ENCODE data around the gene CSPG4. TPM values are rescaled to one million over a fixed set of nuclear protein-coding genes. Genes with fewer than 3 reads are reported as not detected.

Gene CSPG4
- total and polyA plus RNA-seq, 2 of the 13 experiments (the other 11 are each of a cell fraction or from before 2014, with no cell fraction given): 0.01 to 0.04 TPM

DNA sequence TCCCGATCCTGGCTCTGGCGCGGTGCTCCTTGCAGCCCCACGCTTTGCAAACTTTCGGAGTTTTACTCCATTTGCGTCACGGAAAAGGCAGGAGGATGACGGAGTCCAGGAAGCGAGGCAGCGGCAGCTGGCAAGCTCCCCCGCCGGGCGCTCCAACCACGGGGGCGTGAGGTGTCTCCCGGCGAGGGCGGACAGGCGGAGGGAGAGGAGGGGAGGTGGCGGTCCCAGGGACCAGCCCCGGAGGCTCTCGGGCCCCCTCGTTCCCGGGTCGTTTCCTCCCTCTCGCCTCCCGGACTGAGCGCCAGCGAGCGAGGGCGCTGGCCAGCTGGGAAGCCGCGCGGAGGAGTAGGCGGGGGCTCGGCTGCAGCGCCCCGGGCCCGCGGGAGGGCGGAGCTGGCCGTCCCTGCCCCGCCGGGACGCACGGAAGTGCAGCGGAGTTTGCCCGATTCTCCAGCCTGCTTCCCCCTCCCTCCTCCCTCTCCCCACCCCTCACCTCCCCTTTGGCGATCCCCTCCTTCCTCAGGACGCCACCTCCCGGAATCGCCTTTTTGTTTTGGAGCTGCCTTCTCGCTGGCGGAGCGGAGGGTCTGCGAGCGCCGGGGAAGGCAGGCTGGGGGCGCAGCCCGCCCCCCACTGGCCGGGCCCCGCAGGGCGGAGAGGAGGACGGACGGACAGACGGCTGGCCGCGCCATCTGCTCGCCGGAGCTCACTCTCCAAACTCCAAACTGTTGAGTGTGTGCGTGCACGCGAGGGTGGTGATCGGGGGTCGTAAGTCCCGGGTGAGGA lies 65.1 kb downstream of the CSPG4 start, which contains the start of gene SNX33 (continued):
- TF ChIP-seq NCOA5 (CRISPR knock-in tag; IDR thresholded peaks at IDR 0.05): no peak
- TF ChIP-seq ZNF496 (CRISPR knock-in tag; IDR thresholded peaks at IDR 0.05; ENCODE audit: insufficient replicate concordance): no peak
- no peak for TF ChIP-seq ZMYM2 (CRISPR knock-in tag; IDR thresholded peaks at IDR 0.05)
- TF ChIP-seq, protein P1, sequence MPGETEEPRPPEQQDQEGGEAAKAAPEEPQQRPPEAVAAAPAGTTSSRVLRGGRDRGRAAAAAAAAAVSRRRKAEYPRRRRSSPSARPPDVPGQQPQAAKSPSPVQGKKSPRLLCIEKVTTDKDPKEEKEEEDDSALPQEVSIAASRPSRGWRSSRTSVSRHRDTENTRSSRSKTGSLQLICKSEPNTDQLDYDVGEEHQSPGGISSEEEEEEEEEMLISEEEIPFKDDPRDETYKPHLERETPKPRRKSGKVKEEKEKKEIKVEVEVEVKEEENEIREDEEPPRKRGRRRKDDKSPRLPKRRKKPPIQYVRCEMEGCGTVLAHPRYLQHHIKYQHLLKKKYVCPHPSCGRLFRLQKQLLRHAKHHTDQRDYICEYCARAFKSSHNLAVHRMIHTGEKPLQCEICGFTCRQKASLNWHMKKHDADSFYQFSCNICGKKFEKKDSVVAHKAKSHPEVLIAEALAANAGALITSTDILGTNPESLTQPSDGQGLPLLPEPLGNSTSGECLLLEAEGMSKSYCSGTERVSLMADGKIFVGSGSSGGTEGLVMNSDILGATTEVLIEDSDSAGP (CRISPR knock-in tag; IDR thresholded peaks at IDR 0.05; ENCODE audit: borderline replicate concordance): no peak; the same call in none of the 2 replicates
- peak; percentile 86 for TF ChIP-seq RBFOX2 (IDR thresholded peaks at IDR 0.05; ENCODE audit: low read depth, low read length)
- TF ChIP-seq ZKSCAN1 (IDR thresholded peaks at IDR 0.05; ENCODE audit: low read length): no peak
- peak; percentile 26 for TF ChIP-seq U2AF1 (optimal IDR thresholded peaks at IDR 0.05; ENCODE audit: low read depth, low read length)
- TF ChIP-seq ZSCAN22 (CRISPR knock-in tag; IDR thresholded peaks at IDR 0.05): no peak
- TF ChIP-seq ZNF329 (CRISPR knock-in tag; IDR thresholded peaks at IDR 0.05; ENCODE audit: low read depth): peak; percentile 56; the same call in 1 of the 2 replicates
- no peak for TF ChIP-seq ZNF549 (CRISPR knock-in tag; IDR thresholded peaks at IDR 0.05)
- no peak for TF ChIP-seq ZNF615 (CRISPR knock-in tag; IDR thresholded peaks at IDR 0.05; ENCODE audit: borderline replicate concordance)
- TF ChIP-seq ZNF782 (CRISPR knock-in tag; IDR thresholded peaks at IDR 0.05; ENCODE audit: borderline replicate concordance): no peak
- no peak for TF ChIP-seq CHD4 (IDR thresholded peaks at IDR 0.05; ENCODE audit: borderline replicate concordance, low read length)
- TF ChIP-seq ASH2L (IDR thresholded peaks at IDR 0.05; ENCODE audit: insufficient read length, low read depth, low read length): peak; percentile 86
- TF ChIP-seq, protein P2, sequence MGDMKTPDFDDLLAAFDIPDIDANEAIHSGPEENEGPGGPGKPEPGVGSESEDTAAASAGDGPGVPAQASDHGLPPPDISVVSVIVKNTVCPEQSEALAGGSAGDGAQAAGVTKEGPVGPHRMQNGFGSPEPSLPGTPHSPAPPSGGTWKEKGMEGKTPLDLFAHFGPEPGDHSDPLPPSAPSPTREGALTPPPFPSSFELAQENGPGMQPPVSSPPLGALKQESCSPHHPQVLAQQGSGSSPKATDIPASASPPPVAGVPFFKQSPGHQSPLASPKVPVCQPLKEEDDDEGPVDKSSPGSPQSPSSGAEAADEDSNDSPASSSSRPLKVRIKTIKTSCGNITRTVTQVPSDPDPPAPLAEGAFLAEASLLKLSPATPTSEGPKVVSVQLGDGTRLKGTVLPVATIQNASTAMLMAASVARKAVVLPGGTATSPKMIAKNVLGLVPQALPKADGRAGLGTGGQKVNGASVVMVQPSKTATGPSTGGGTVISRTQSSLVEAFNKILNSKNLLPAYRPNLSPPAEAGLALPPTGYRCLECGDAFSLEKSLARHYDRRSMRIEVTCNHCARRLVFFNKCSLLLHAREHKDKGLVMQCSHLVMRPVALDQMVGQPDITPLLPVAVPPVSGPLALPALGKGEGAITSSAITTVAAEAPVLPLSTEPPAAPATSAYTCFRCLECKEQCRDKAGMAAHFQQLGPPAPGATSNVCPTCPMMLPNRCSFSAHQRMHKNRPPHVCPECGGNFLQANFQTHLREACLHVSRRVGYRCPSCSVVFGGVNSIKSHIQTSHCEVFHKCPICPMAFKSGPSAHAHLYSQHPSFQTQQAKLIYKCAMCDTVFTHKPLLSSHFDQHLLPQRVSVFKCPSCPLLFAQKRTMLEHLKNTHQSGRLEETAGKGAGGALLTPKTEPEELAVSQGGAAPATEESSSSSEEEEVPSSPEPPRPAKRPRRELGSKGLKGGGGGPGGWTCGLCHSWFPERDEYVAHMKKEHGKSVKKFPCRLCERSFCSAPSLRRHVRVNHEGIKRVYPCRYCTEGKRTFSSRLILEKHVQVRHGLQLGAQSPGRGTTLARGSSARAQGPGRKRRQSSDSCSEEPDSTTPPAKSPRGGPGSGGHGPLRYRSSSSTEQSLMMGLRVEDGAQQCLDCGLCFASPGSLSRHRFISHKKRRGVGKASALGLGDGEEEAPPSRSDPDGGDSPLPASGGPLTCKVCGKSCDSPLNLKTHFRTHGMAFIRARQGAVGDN (CRISPR knock-in tag; IDR thresholded peaks at IDR 0.05): peak; percentile 63
- TF ChIP-seq NFATC3 (CRISPR knock-in tag; IDR thresholded peaks at IDR 0.05): no peak
- TF ChIP-seq, protein P3, sequence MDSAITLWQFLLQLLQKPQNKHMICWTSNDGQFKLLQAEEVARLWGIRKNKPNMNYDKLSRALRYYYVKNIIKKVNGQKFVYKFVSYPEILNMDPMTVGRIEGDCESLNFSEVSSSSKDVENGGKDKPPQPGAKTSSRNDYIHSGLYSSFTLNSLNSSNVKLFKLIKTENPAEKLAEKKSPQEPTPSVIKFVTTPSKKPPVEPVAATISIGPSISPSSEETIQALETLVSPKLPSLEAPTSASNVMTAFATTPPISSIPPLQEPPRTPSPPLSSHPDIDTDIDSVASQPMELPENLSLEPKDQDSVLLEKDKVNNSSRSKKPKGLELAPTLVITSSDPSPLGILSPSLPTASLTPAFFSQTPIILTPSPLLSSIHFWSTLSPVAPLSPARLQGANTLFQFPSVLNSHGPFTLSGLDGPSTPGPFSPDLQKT (CRISPR knock-in tag; IDR thresholded peaks at IDR 0.05; ENCODE audit: borderline replicate concordance): no peak
- no peak for TF ChIP-seq NR2F6 (IDR thresholded peaks at IDR 0.05)
- no peak; the same call in 1 of the 2 replicates for TF ChIP-seq NR2F6 (CRISPR knock-in tag; IDR thresholded peaks at IDR 0.05)
- TF ChIP-seq NAIF1 (CRISPR knock-in tag; IDR thresholded peaks at IDR 0.05; ENCODE audit: borderline replicate concordance): no peak
- TF ChIP-seq, protein P4, sequence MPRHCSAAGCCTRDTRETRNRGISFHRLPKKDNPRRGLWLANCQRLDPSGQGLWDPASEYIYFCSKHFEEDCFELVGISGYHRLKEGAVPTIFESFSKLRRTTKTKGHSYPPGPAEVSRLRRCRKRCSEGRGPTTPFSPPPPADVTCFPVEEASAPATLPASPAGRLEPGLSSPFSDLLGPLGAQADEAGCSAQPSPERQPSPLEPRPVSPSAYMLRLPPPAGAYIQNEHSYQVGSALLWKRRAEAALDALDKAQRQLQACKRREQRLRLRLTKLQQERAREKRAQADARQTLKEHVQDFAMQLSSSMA (CRISPR knock-in tag; IDR thresholded peaks at IDR 0.05): no peak
- TF ChIP-seq TAF1 (CRISPR knock-in tag; IDR thresholded peaks at IDR 0.05): peak; percentile 67
- no peak for TF ChIP-seq ZNF17 (CRISPR knock-in tag; IDR thresholded peaks at IDR 0.05)

Measured in HepG2 (cell line).